ENCODE data around the gene GRM6. TPM values are rescaled to one million over a fixed set of nuclear protein-coding genes. Genes with fewer than 3 reads are reported as not detected.

Gene GRM6
- total RNA-seq, 1 donor from 2014 or later = not detected

DNA sequence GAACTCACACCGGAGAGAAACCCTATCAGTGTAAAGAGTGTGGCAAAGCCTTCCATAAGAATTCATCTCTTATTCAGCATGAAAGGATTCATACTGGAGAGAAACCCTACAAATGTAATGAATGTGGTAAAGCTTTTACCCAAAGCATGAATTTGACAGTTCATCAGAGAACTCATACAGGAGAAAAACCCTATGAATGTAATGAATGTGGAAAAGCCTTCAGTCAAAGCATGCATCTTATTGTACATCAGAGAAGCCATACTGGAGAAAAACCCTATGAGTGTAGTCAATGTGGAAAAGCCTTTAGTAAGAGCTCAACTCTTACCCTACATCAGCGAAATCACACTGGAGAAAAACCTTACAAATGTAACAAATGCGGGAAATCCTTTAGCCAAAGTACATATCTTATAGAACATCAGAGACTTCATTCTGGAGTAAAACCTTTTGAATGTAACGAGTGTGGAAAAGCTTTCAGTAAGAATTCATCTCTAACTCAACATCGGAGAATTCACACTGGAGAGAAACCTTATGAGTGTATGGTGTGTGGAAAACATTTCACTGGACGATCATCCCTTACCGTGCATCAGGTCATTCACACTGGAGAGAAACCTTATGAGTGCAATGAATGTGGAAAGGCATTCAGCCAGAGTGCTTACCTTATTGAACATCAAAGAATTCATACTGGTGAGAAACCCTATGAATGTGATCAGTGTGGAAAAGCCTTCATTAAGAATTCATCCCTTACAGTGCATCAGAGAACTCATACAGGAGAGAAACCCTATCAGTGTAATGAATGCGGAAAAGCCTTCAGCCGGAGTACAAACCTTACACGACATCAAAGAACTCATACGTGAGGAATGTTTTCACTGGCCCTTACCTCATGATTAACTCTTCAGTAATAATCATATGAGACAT lies 63.0 kb downstream of the GRM6 start:
- DNase-seq (no peak), ATAC-seq (no peak)
- Histone ChIP-seq H3K36me3 (no peaks in the 10 kb centered on the region), H3K27me3 (ENCODE audit: low read depth) (no peaks in the 10 kb centered on the region), H3K27ac (no peak overlapping the region), H3K9me3 (peaks cover 97% of the 10 kb centered on the region), H3K4me3 (no peak overlapping the region), H3K4me1 (no peaks in the 10 kb centered on the region)
- intact Hi-C loops (cut with DNase I) = no loop called here
- TF ChIP-seq, protein P1, sequence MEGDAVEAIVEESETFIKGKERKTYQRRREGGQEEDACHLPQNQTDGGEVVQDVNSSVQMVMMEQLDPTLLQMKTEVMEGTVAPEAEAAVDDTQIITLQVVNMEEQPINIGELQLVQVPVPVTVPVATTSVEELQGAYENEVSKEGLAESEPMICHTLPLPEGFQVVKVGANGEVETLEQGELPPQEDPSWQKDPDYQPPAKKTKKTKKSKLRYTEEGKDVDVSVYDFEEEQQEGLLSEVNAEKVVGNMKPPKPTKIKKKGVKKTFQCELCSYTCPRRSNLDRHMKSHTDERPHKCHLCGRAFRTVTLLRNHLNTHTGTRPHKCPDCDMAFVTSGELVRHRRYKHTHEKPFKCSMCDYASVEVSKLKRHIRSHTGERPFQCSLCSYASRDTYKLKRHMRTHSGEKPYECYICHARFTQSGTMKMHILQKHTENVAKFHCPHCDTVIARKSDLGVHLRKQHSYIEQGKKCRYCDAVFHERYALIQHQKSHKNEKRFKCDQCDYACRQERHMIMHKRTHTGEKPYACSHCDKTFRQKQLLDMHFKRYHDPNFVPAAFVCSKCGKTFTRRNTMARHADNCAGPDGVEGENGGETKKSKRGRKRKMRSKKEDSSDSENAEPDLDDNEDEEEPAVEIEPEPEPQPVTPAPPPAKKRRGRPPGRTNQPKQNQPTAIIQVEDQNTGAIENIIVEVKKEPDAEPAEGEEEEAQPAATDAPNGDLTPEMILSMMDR (IDR thresholded peaks at IDR 0.05) = no peak

Other genes starting within 250 kb of the GRM6 start
- gene ZNF354B, start 135.4 kb downstream of the GRM6 start, total RNA-seq = 15.0 TPM
- gene ZFP2, start 99.4 kb downstream of the GRM6 start, total RNA-seq = 2.0 TPM
- 2.6 TPM for gene ZNF454, start 54.1 kb downstream of the GRM6 start, total RNA-seq
- gene ZNF879, start 28.5 kb upstream of the GRM6 start, total RNA-seq = 7.3 TPM
- gene ZNF354C, start 65.1 kb upstream of the GRM6 start, total RNA-seq = 6.7 TPM

All from lower lobe of right lung (tissue), 2 donors.